SU-DHL-6 (cell line): ENCODE measurements around the gene LRRTM4.
"Not testable (repeated sequence)": the region's sequence is repeated elsewhere in the genome, so short reads cannot be mapped to it uniquely, and the experiment has no call there.

Experiments
- H2AFZ ChIP-seq: fragments of 200-600 bp; sonication (generic); 2 replicates; pipeline ENCODE4 v1.6.1; 2014; ENCODE audit warnings: low read depth, mild to moderate bottlenecking, moderate library complexity, mixed read lengths, antibody characterized with exemption, low read length; ENCODE audit not compliant: severe bottlenecking
- H3F3A ChIP-seq: fragments of 200-600 bp; shearing (Covaris generic); 2 replicates; pipeline ENCODE4 v1.6.0; 2016; ENCODE audit warnings: antibody characterized with exemption, mild to moderate bottlenecking; ENCODE audit not compliant: insufficient read depth
- H3K27ac ChIP-seq: fragments of 200-600 bp; sonication (generic); 2 replicates; pipeline ENCODE4 v1.5.1; 2016; ENCODE audit warnings: low read depth, mild to moderate bottlenecking, low read length, moderate library complexity, mixed read lengths
- H3K27me3 ChIP-seq: fragments of 200-600 bp; sonication (generic), shearing (Covaris generic); 2 replicates; pipeline ENCODE4 v1.6.0; 2014; ENCODE audit warnings: mild to moderate bottlenecking, low read length
- H3K36me3 ChIP-seq: fragments of 200-600 bp; sonication (generic); 2 replicates; pipeline ENCODE4 v1.6.1; 2014; ENCODE audit warnings: mild to moderate bottlenecking, low read length, mixed read lengths
- H3K4me2 ChIP-seq: fragments of 300-600, 200-600 bp; shearing (Covaris generic), sonication (generic); 2 replicates; pipeline ENCODE4 v1.6.0; 2014; ENCODE audit warnings: low read length, low read depth, mild to moderate bottlenecking; ENCODE audit not compliant: poor library complexity, severe bottlenecking
- H3K4me3 ChIP-seq: fragments of 200-600 bp; sonication (generic); 2 replicates; pipeline ENCODE4 v1.5.1; 2014; ENCODE audit warnings: antibody characterized with exemption, low read length, mild to moderate bottlenecking, mixed read lengths; ENCODE audit not compliant: insufficient read depth, poor library complexity, severe bottlenecking
- H3K79me2 ChIP-seq: fragments of 200-600 bp; sonication (generic); 2 replicates; pipeline ENCODE4 v1.6.1; 2014; ENCODE audit warnings: mild to moderate bottlenecking, low read length, moderate library complexity; ENCODE audit not compliant: insufficient read depth
- H3K9ac ChIP-seq: fragments of 200-600 bp; sonication (generic); 2 replicates; pipeline ENCODE4 v1.7.0; 2014; ENCODE audit warnings: mild to moderate bottlenecking, low read length
- H3K9me2 ChIP-seq: fragments of 200-600 bp; sonication (generic); replicated peaks from 2 replicates; pipeline ENCODE4 v1.6.1; 2014; ENCODE audit warnings: low read length; ENCODE audit not compliant: insufficient read depth
- H3K9me3 ChIP-seq: fragments of 200-600 bp; sonication (generic); 2 replicates; pipeline ENCODE4 v1.6.1; 2014; ENCODE audit warnings: low read length, mixed read lengths; ENCODE audit not compliant: insufficient read depth
- H4K20me1 ChIP-seq: fragments of 200-600 bp; sonication (generic); 2 replicates; pipeline ENCODE4 v1.6.1; 2014; ENCODE audit warnings: low read depth, mild to moderate bottlenecking, antibody characterized with exemption, low read length, moderate library complexity, mixed read lengths
- CTCF ChIP-seq: fragments of 200-600 bp; sonication (generic); IDR thresholded peaks from one replicate; pipeline ENCODE4 v1.5.1; 2017; ENCODE audit warnings: antibody characterized with exemption, mild to moderate bottlenecking, low read length, moderate library complexity; ENCODE audit not compliant: insufficient read depth, poor library complexity, severe bottlenecking
- EZH2phosphoT487 ChIP-seq: fragments of 200-600 bp; sonication (generic), shearing (Covaris generic); conservative IDR thresholded peaks from 2 replicates; pipeline ENCODE4 v1.6.1; 2018; ENCODE audit warnings: mild to moderate bottlenecking, antibody characterized with exemption, low read length, moderate library complexity, mixed read lengths

Gene LRRTM4

GRCh38 chr2:77102927-77103326, 419.2 kb downstream of the LRRTM4 start:
- Histone ChIP-seq H3K9me2 (no peaks in the 10 kb centered on the region), H3K36me3 (no peaks in the 10 kb centered on the region), H3F3A (0 out of 2 replicates have a peak, but pooled peaks cover 6% of the 10 kb centered on the region), H3K4me2 (no peak overlapping the region), H3K4me3 (no peak overlapping the region), H3K79me2 (no peaks in the 10 kb centered on the region), H3K9me3 (no peaks in the 10 kb centered on the region), H3K27me3 (no peaks in the 10 kb centered on the region), H2AFZ (no peak overlapping the region), H3K9ac (no peak overlapping the region), H3K27ac (no peak overlapping the region), H4K20me1 (no peaks in the 10 kb centered on the region)
- TF ChIP-seq CTCF: no peak
- no peak for TF ChIP-seq EZH2phosphoT487

- Histone ChIP-seq H3K36me3 (no peaks in the 10 kb centered on the region), H3K27me3 (no peaks in the 10 kb centered on the region), H3K9ac (no peak overlapping the region), H3F3A (0 out of 2 replicates have a peak, but pooled peaks cover 6% of the 10 kb centered on the region), H3K4me3 (no peak overlapping the region), H3K4me2 (no peak overlapping the region), H3K9me2 (no peaks in the 10 kb centered on the region), H3K79me2 (no peaks in the 10 kb centered on the region), H2AFZ (no peak overlapping the region), H4K20me1 (no peaks in the 10 kb centered on the region), H3K9me3 (no peaks in the 10 kb centered on the region), H3K27ac (no peak overlapping the region)
- TF ChIP-seq CTCF: no peak
- TF ChIP-seq EZH2phosphoT487: no peak
Observed at GRCh38 chr2:77101796-77102452, 420.3 kb downstream of the LRRTM4 start.

DNA sequence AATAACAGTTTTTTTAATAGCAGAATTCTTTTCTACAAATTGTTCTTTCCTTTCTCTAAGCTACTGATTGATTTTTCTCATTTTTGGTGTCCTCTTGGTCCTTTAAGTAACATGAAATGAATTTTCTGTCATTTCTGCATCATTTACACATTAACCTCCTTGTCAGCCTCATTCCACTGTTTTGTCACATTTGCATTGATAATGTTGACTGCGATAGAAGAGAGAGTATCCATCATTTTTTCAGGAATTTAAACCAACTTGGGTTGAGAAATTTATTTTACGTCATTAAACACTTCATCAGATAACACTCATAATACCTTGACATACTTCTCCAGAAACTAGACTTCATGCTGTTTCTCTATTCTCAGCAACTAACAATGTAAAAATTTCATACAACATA, 422.2 kb downstream of the LRRTM4 start:
- no peaks in the 10 kb centered on the region for H3K27me3 ChIP-seq
- no peak overlapping the region for H2AFZ ChIP-seq
- no peaks in the 10 kb centered on the region for H3K9me2 ChIP-seq
- H4K20me1 ChIP-seq: no peaks in the 10 kb centered on the region
- no peaks in the 10 kb centered on the region for H3K9me3 ChIP-seq
- H3K4me3 ChIP-seq: no peak overlapping the region
- no peak overlapping the region for H3K9ac ChIP-seq
- H3F3A ChIP-seq: no peaks in the 10 kb centered on the region
- no peak for TF ChIP-seq CTCF
- no peak for TF ChIP-seq EZH2phosphoT487
- H3K4me2 ChIP-seq: no peak overlapping the region
- no peak overlapping the region for H3K27ac ChIP-seq
- no peaks in the 10 kb centered on the region for H3K36me3 ChIP-seq
- H3K79me2 ChIP-seq: no peaks in the 10 kb centered on the region

- H3K9me3 ChIP-seq, H3K9me2 ChIP-seq, H4K20me1 ChIP-seq, H3K4me3 ChIP-seq, H3F3A ChIP-seq, H3K9ac ChIP-seq, H3K4me2 ChIP-seq, H2AFZ ChIP-seq, H3K36me3 ChIP-seq, H3K27me3 ChIP-seq, H3K79me2 ChIP-seq, H3K27ac ChIP-seq: not testable (repeated sequence)
Observed at GRCh38 chr2:77095525-77095924, 426.7 kb downstream of the LRRTM4 start.
